C4-2B (cell line): ENCODE results near the gene XCL2.

Source experiments
- ZFX ChIP-seq: fragments of 450-650 bp; IDR thresholded peaks from 2 replicates; pipeline ENCODE4 v1.6.1; 2017
- TF ChIP-seq, protein P1 (sequence below): fragments of 450-650 bp; conservative IDR thresholded peaks from 2 replicates; pipeline ENCODE4 v1.5.1; 2017; ENCODE audit warnings: mild to moderate bottlenecking

DNA sequence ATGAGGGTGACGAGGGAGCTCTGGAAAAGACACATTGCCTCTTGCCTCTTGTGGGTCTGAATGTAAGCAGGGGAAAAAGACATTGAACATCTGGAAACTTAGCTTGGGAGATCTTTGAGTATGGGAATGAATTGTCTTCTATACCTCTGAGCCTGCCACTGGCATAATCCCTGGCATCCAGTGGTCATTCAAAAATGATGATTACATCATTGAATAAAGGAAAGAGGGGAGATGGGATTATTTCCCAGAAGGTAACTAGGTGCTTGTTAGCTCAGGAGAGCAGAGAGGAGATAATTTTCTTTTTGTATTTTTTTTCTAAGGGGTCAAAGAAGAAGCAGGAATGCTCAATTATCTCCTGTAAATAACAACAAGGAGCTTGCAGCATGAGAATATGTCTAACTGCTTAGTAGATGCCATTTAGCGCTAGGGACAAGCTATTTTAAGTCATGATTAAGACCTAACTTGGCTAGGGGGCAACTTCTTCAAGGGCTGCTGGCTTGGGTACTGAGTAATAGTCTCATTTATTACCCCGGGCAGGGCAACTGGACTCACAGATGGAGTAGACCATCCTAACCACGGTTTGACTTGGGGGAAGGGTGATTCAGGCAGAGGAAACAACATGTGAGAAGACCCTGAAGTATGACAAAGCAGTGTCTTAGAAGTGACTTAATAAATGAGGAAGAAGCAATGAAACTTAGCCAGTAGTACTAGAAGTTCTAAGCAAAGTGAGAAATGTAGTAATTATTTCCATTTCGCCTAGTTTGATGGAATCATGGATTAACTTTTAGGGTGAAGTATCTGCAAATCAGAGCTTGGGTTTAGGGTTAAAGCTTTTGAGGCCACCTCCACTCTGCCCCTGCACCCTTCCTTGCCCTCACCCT, 11.0 kb upstream of the XCL2 start:
- TF ChIP-seq, protein P1, sequence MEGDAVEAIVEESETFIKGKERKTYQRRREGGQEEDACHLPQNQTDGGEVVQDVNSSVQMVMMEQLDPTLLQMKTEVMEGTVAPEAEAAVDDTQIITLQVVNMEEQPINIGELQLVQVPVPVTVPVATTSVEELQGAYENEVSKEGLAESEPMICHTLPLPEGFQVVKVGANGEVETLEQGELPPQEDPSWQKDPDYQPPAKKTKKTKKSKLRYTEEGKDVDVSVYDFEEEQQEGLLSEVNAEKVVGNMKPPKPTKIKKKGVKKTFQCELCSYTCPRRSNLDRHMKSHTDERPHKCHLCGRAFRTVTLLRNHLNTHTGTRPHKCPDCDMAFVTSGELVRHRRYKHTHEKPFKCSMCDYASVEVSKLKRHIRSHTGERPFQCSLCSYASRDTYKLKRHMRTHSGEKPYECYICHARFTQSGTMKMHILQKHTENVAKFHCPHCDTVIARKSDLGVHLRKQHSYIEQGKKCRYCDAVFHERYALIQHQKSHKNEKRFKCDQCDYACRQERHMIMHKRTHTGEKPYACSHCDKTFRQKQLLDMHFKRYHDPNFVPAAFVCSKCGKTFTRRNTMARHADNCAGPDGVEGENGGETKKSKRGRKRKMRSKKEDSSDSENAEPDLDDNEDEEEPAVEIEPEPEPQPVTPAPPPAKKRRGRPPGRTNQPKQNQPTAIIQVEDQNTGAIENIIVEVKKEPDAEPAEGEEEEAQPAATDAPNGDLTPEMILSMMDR = no peak
- TF ChIP-seq ZFX = no peak
